Neuronal stem cell (in vitro differentiated cells): ENCODE measurements around the gene SOX11.

Experiments used
- DNase-seq: peaks from one replicate; pipeline ENCODE4 v3.0.0-alpha.2; 2013; ENCODE audit warnings: low spot score
- H2AFZ ChIP-seq: one replicate; pipeline ENCODE4 v1.6.1; 2013; ENCODE audit warnings: mild to moderate bottlenecking, low read length, inconsistent platforms
- H2AK5ac ChIP-seq: 2 replicates; pipeline ENCODE4 v1.6.1; 2013; ENCODE audit warnings: low read depth, mild to moderate bottlenecking, inconsistent platforms, low read length, moderate library complexity, mixed read lengths
- H2BK120ac ChIP-seq: 2 replicates; pipeline ENCODE4 v1.6.1; 2013; ENCODE audit warnings: low read depth, mild to moderate bottlenecking, inconsistent platforms, low read length, moderate library complexity, mixed read lengths
- H2BK12ac ChIP-seq: one replicate; pipeline ENCODE4 v1.6.1; 2013; ENCODE audit warnings: low read length, inconsistent platforms
- H2BK15ac ChIP-seq: 2 replicates; pipeline ENCODE4 v1.6.1; 2013; ENCODE audit warnings: mild to moderate bottlenecking, low read length, inconsistent platforms, mixed read lengths
- H2BK5ac ChIP-seq: one replicate; pipeline ENCODE4 v1.6.1; 2013; ENCODE audit warnings: inconsistent platforms, mild to moderate bottlenecking, low read length, moderate library complexity
- H3K14ac ChIP-seq: one replicate; pipeline ENCODE4 v1.6.1; 2013; ENCODE audit warnings: low read length, inconsistent platforms
- H3K18ac ChIP-seq: 2 replicates; pipeline ENCODE4 v1.6.1; 2013; ENCODE audit warnings: low read length, inconsistent platforms
- H3K23ac ChIP-seq: 2 replicates; pipeline ENCODE4 v1.6.1; 2013; ENCODE audit warnings: low read depth, mild to moderate bottlenecking, mixed read lengths, low read length, inconsistent platforms; ENCODE audit not compliant: poor library complexity
- H3K27ac ChIP-seq: replicated peaks from 3 replicates; pipeline ENCODE4 v1.5.1; 2013; ENCODE audit warnings: low read length, inconsistent platforms
- H3K27me3 ChIP-seq, 3 experiments: 2 replicates each; pipeline ENCODE4 v1.6.1; 2013; ENCODE audit warnings: low read length in 3 of 3, mild to moderate bottlenecking in 2 of 3, inconsistent platforms in 1 of 3, low read depth in 1 of 3, mixed read lengths in 1 of 3, moderate library complexity in 1 of 3; ENCODE audit not compliant: control insufficient read depth in 3 of 3, insufficient read depth in 3 of 3
- H3K36me3 ChIP-seq, 2 donors: replicated peaks in 1 of 2; 2 replicates each; pipeline ENCODE4 v1.6.1; 2013; ENCODE audit warnings: low read length in 2 of 2; ENCODE audit not compliant: control insufficient read depth in 2 of 2, insufficient read depth in 2 of 2
- H3K4ac ChIP-seq: 2 replicates; pipeline ENCODE4 v1.6.1; 2013; ENCODE audit warnings: inconsistent platforms, mild to moderate bottlenecking, low read length, moderate library complexity
- H3K4me1 ChIP-seq, 2 donors: 1 replicate in 1 of 2; 2 replicates in 1 of 2; pipeline ENCODE4 v1.6.1; 2013; ENCODE audit warnings: low read length in 2 of 2, low read depth in 1 of 2; ENCODE audit not compliant: control insufficient read depth in 2 of 2, insufficient read depth in 1 of 2
- H3K4me2 ChIP-seq: one replicate; pipeline ENCODE4 v1.6.1; 2013; ENCODE audit warnings: mild to moderate bottlenecking, low read length, inconsistent platforms; ENCODE audit not compliant: insufficient read depth, poor library complexity, severe bottlenecking
- H3K4me3 ChIP-seq, 2 donors: 2 replicates each; pipeline ENCODE4 v1.5.1; 2013; ENCODE audit warnings: low read length in 2 of 2, mild to moderate bottlenecking in 2 of 2, inconsistent platforms in 1 of 2, moderate library complexity in 1 of 2
- H3K79me1 ChIP-seq: one replicate; pipeline ENCODE4 v1.6.1; 2013; ENCODE audit warnings: low read depth, mild to moderate bottlenecking, inconsistent platforms, low read length, moderate library complexity
- H3K9ac ChIP-seq: one replicate; pipeline ENCODE4 v1.6.1; 2013; ENCODE audit warnings: mild to moderate bottlenecking, low read depth, low read length, inconsistent platforms; ENCODE audit not compliant: poor library complexity
- H3K9me3 ChIP-seq, 2 donors: replicated peaks in 1 of 2; 2 replicates each; pipeline versions ENCODE3 to v1.6.1; 2013; ENCODE audit warnings: low read length in 2 of 2, mild to moderate bottlenecking in 2 of 2, inconsistent platforms in 1 of 2, low read depth in 1 of 2, mixed read lengths in 1 of 2, moderate library complexity in 1 of 2; ENCODE audit not compliant: control insufficient read depth in 2 of 2, insufficient read depth in 1 of 2
- H4K8ac ChIP-seq: one replicate; pipeline ENCODE4 v1.6.1; 2013; ENCODE audit warnings: low read depth, mild to moderate bottlenecking, inconsistent platforms, low read length, moderate library complexity
- H4K91ac ChIP-seq: one replicate; pipeline ENCODE4 v1.6.1; 2013; ENCODE audit warnings: low read length, low read depth, mild to moderate bottlenecking, inconsistent platforms; ENCODE audit not compliant: poor library complexity
- WGBS, 2 donors: extraction: QIAGEN DNeasy Blood & Tissue Kit; methylation state at CpG; one replicate each; pipeline ENCODE4 v1.1.7; 2013; ENCODE audit warnings: missing lambda C conversion rate in 2 of 2, mixed read lengths in 1 of 2; ENCODE audit not compliant: insufficient read length in 2 of 2, insufficient replicate concordance in 1 of 2; ENCODE audit errors: extremely low coverage in 2 of 2; 5-methylcytosine and 5-hydroxymethylcytosine counted together

The SOX11 gene

GRCh38 chr2:5736886-5737285, 44.7 kb downstream of the SOX11 start:
- Histone ChIP-seq H3K36me3 (peaks cover 0 to 3% of the 10 kb centered on the region in 2 donors), H2AFZ (no peak overlapping the region), H2BK5ac (no peak overlapping the region), H3K23ac (no peak overlapping the region), H3K14ac (no peak overlapping the region), H3K4me3 (no peak overlapping the region), H3K9ac (no peak overlapping the region), H3K27me3 (peaks cover 0 to 1% (median 0%) of the 10 kb centered on the region in 3 experiments), H4K8ac (no peak overlapping the region), H3K79me1 (no peaks in the 10 kb centered on the region), H2BK12ac (no peak overlapping the region), H2AK5ac (no peak overlapping the region), H3K27ac (no peak overlapping the region), H2BK15ac (no peak overlapping the region), H3K4me2 (no peak overlapping the region), H4K91ac (no peak overlapping the region), H2BK120ac (no peak overlapping the region), H3K4me1 (peaks cover under 1 to 2% of the 10 kb centered on the region in 2 donors), H3K18ac (no peak overlapping the region), H3K9me3 (peaks cover 3 to 15% of the 10 kb centered on the region in 2 donors), H3K4ac (no peak overlapping the region)
- DNase-seq: no peak
- no CpG with 5 or more reads among the region's 2 CpGs for WGBS, 2 donors

DNA sequence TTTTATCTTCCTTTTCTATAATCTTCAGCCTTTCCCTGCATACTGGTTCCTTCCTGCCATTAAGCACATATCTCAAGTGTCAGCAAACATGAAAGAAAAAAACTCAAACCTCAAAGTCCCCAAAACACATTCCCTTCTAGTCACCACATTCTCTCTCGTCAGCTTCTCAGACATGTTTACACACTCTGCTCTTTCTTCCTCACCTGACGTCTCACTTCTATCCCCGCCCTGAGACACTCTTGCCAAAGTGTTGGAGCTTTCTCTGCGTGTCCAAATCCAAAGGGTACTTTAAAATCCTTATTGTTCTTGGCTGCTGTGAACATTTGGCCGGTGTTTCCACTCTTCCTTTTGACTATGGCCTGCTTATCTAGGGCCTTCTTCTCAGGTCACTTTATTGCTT, 47.9 kb downstream of the SOX11 start:
- Histone ChIP-seq H3K4me3 (no peak overlapping the region), H3K4ac (no peak overlapping the region), H3K9me3 (peaks cover 0 to 2% of the 10 kb centered on the region in 2 donors), H2BK120ac (no peak overlapping the region), H3K27me3 (no peaks in the 10 kb centered on the region), H3K18ac (no peak overlapping the region), H2BK5ac (no peak overlapping the region), H2AFZ (no peak overlapping the region), H4K8ac (no peak overlapping the region), H3K79me1 (no peaks in the 10 kb centered on the region), H2BK12ac (no peak overlapping the region), H3K23ac (no peak overlapping the region), H3K4me1 (peaks cover 3% of the 10 kb centered on the region in 2 donors), H3K9ac (no peak overlapping the region), H2BK15ac (no peak overlapping the region), H3K27ac (no peak overlapping the region), H3K4me2 (no peak overlapping the region), H3K36me3 (no peaks in the 10 kb centered on the region), H4K91ac (no peak overlapping the region), H3K14ac (no peak overlapping the region), H2AK5ac (no peak overlapping the region)
- WGBS, 2 donors: no CpG with 5 or more reads among the region's 5 CpGs
- no peak for DNase-seq

DNA sequence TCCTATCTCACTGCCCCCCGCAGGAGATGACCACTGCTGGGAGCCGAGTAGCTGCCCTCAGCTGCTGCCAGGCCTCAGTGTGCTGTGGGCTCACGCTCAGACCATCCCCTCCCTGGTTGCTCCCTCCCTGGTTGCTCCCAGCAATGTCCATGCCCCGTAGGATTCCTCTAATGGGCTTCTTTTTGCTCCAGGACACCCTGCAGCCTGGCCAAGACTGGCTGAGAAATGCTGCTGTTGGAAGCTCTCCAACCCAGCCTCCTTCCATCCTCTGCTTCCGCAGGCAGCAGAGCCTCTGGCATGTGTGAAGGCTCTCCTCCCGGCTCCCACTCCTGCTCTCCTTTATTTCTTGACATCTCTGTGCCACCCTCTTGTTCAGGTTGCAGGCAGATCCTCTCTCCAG, 48.6 kb downstream of the SOX11 start:
- peak overlapping the region; percentile 22 for H2AK5ac ChIP-seq
- H3K4me2 ChIP-seq: no peak overlapping the region
- H3K27me3 ChIP-seq: no peaks in the 10 kb centered on the region
- H3K18ac ChIP-seq: peak overlapping the region; percentile 54
- H2BK15ac ChIP-seq: peak overlapping the region; percentile 32
- H3K9ac ChIP-seq: no peak overlapping the region
- no peak overlapping the region for H3K4ac ChIP-seq
- DNase-seq: no peak
- H3K4me3 ChIP-seq: no peak overlapping the region
- no peak overlapping the region for H4K8ac ChIP-seq
- no peak overlapping the region for H3K14ac ChIP-seq
- no peak overlapping the region for H3K27ac ChIP-seq
- H3K23ac ChIP-seq: no peak overlapping the region
- H2BK5ac ChIP-seq: no peak overlapping the region
- no peak overlapping the region for H2AFZ ChIP-seq
- no CpG with 5 or more reads among the region's 6 CpGs for WGBS, 2 donors
- no peaks in the 10 kb centered on the region for H3K9me3 ChIP-seq
- no peak overlapping the region for H4K91ac ChIP-seq
- no peak overlapping the region for H2BK120ac ChIP-seq
- peaks cover 3% of the 10 kb centered on the region in 2 donors for H3K4me1 ChIP-seq
- H2BK12ac ChIP-seq: peak overlapping the region; percentile 27
- H3K36me3 ChIP-seq: no peaks in the 10 kb centered on the region
- H3K79me1 ChIP-seq: no peaks in the 10 kb centered on the region

GRCh38 chr2:5741242-5741641, 49.1 kb downstream of the SOX11 start:
- H4K8ac ChIP-seq: no peak overlapping the region
- no CpG with 5 or more reads among the region's 5 CpGs for WGBS, 2 donors

More at GRCh38 chr2:5741242-5741641, 49.1 kb downstream of the SOX11 start:
- no peak overlapping the region for H2AK5ac ChIP-seq
- no peak overlapping the region for H3K27ac ChIP-seq
- no peak overlapping the region for H3K4ac ChIP-seq
- no peaks in the 10 kb centered on the region for H3K27me3 ChIP-seq
- H3K4me3 ChIP-seq: no peak overlapping the region
- H3K36me3 ChIP-seq: no peaks in the 10 kb centered on the region
- H4K91ac ChIP-seq: no peak overlapping the region
- no peak for DNase-seq
- no peak overlapping the region for H3K9ac ChIP-seq
- no peaks in the 10 kb centered on the region for H3K79me1 ChIP-seq
- no peak overlapping the region for H3K14ac ChIP-seq
- no peak overlapping the region for H2AFZ ChIP-seq
- no peak overlapping the region for H2BK12ac ChIP-seq
- H2BK5ac ChIP-seq: no peak overlapping the region
- no peak overlapping the region for H2BK120ac ChIP-seq
- H3K9me3 ChIP-seq: peaks cover 0 to 2% of the 10 kb centered on the region in 2 donors
- peaks cover 3% of the 10 kb centered on the region in 2 donors for H3K4me1 ChIP-seq
- H3K23ac ChIP-seq: no peak overlapping the region
- H3K4me2 ChIP-seq: no peak overlapping the region
- no peak overlapping the region for H3K18ac ChIP-seq
- peak overlapping the region; percentile 32 for H2BK15ac ChIP-seq
